SK-N-SH (cell line): Measurements from ENCODE around the gene CREG1.

ENCODE experiments used
- EP300 ChIP-seq, 2 experiments: IDR thresholded peaks; 2 replicates each; pipeline versions ENCODE4 v1.4.0 to v1.6.1; 2012; ENCODE audit warnings: borderline replicate concordance in 1 of 2, low read depth in 1 of 2, low read length in 1 of 2
- REST ChIP-seq: IDR thresholded peaks from 2 replicates; pipeline ENCODE4 v1.6.1; 2012; ENCODE audit warnings: mild to moderate bottlenecking, low read depth, low read length, moderate library complexity
- TEAD4 ChIP-seq: IDR thresholded peaks from 2 replicates; pipeline ENCODE4 v1.4.0; 2012; ENCODE audit warnings: mild to moderate bottlenecking, borderline replicate concordance; ENCODE audit not compliant: insufficient read depth
- TF ChIP-seq, protein P1 (sequence below): fragments of 200-600 bp; sonication (generic); IDR thresholded peaks from 2 replicates; pipeline ENCODE4 v1.6.1; 2017; ENCODE audit warnings: antibody characterized with exemption, mild to moderate bottlenecking, moderate library complexity

- TF ChIP-seq, protein P1, sequence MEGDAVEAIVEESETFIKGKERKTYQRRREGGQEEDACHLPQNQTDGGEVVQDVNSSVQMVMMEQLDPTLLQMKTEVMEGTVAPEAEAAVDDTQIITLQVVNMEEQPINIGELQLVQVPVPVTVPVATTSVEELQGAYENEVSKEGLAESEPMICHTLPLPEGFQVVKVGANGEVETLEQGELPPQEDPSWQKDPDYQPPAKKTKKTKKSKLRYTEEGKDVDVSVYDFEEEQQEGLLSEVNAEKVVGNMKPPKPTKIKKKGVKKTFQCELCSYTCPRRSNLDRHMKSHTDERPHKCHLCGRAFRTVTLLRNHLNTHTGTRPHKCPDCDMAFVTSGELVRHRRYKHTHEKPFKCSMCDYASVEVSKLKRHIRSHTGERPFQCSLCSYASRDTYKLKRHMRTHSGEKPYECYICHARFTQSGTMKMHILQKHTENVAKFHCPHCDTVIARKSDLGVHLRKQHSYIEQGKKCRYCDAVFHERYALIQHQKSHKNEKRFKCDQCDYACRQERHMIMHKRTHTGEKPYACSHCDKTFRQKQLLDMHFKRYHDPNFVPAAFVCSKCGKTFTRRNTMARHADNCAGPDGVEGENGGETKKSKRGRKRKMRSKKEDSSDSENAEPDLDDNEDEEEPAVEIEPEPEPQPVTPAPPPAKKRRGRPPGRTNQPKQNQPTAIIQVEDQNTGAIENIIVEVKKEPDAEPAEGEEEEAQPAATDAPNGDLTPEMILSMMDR, result no peak
- TF ChIP-seq TEAD4, result no peak
- no peak for TF ChIP-seq REST
- no peak for TF ChIP-seq EP300 (IDR thresholded peaks at IDR 0.05; ENCODE audit: borderline replicate concordance in 1 of 2, low read depth in 1 of 2, low read length in 1 of 2)
Observed at GRCh38 chr1:167565922-167566321, 12.4 kb upstream of the CREG1 start.
